ENCODE data around the gene AHCYL2.
"Not testable (repeated sequence)": the region's sequence is repeated elsewhere in the genome, so short reads cannot be mapped to it uniquely, and the experiment has no call there.

AHCYL2 gene

DNA sequence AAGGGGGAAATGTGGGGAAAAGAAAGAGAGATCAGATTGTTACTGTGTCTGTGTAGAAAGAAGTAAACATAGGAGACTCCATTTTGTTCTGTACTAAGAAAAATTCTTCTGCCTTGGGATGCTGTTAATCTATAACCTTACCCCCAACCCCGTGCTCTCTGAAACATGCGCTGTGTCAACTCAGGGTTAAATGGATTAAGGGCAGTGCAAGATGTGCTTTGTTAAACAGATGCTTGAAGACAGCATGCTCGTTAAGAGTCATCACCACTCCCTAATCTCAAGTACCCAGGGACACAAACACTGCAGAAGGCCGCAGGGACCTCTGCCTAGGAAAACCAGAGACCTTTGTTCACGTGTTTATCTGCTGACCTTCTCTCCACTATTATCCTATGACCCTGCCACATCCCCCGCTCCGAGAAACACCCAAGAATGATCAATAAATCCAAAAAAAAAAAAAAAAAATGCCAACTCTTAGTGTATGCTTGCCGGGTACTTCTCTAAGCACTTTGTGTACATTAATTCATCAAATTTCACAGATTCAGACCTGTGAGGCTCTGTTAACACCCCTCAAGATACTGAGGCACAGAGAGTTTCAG, 7.9 kb upstream of the AHCYL2 start:
- H3K27me3 Mint-ChIP-seq; H3K27ac Mint-ChIP-seq; H3K4me3 Mint-ChIP-seq; H3K9me3 Mint-ChIP-seq; H3K4me1 Mint-ChIP-seq (ENCODE audit: low read depth); H3K36me3 Mint-ChIP-seq (ENCODE audit: low read depth): not testable (repeated sequence)

DNA sequence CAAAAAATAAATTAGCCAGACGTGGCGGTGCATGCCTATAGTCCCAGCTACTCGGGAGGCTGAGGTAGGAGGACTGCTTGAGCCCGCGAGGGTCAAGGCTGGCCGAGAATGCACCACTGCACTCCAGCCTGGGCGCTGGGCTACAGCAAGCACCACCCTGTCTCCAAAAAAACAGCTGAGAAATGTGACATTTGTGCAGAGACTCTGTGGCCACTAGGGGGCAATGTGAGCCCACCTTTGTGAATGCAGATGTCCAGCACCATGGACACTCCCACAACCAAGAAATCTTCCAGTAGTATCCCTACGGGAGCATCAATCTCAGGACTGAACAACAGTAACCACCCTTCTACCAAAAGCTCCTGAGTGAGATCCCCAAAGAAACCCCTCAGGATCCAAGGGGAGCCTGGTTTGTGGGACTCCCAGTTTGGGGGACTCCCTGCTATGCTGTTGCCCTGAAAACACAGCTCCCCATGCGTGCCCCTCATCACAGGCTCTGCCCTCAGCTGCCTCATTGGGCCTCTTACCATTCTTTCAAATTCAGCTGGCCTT, 6.2 kb upstream of the AHCYL2 start:
- H3K27me3 Mint-ChIP-seq: peaks cover 4% of the 10 kb centered on the region

DNA sequence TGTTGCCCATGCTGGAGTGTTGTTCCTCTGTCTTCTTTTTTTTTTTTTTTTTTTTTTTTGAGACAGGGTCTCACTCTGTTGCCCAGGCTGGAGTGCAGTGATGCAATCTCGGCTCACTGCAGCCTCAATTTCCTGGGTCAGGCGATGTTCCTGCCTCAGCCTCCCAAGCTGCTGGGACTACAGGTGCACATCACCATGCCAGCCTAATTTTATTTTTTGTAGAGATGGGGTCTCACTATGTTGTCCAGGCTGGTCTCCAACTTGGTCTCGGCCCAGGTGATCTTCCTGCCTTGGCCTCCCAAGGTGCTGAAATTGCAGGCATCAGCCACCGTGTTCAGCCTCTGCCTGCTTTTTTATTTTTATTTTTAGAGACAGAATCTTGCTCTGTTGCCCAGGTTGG, 5.7 kb upstream of the AHCYL2 start:
- H3K27me3 Mint-ChIP-seq; H3K9me3 Mint-ChIP-seq; H3K36me3 Mint-ChIP-seq (ENCODE audit: low read depth); H3K4me3 Mint-ChIP-seq; H3K27ac Mint-ChIP-seq: not testable (repeated sequence)
- H3K4me1 Mint-ChIP-seq (ENCODE audit: low read depth): peaks cover 17% of the 10 kb centered on the region

More for the DNA sequence above, 6.2 kb upstream of the AHCYL2 start:
- Mint-ChIP-seq H3K4me3 (no peak overlapping the region), H3K9me3 (no peaks in the 10 kb centered on the region), H3K4me1 (ENCODE audit: low read depth) (peaks cover 14% of the 10 kb centered on the region), H3K36me3 (ENCODE audit: low read depth) (no peaks in the 10 kb centered on the region), H3K27ac (no peak overlapping the region)

DNA sequence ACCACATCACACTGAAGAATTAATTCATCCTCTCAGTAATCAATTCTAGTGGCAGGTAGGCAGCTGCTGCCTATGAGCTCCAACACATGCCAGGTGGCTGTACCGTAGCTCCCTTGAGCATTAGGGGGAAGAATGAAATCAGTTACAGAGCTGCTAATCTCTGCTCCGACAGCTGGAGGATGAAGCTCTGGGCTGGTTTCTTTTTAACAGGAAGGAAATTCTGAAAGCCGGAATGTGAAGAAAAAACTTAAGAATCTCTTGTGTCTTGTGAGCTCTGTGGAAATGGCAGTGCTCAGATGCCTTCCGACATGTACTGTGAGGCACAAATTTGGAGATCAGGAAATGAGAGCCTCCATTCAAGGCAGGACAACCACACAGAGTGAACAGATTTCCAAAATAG, 2.8 kb upstream of the AHCYL2 start:
- H3K4me3 Mint-ChIP-seq: no peak overlapping the region
- H3K4me1 Mint-ChIP-seq (ENCODE audit: low read depth): peaks cover 33% of the 10 kb centered on the region
- H3K36me3 Mint-ChIP-seq (ENCODE audit: low read depth): no peaks in the 10 kb centered on the region
- no peaks in the 10 kb centered on the region for H3K9me3 Mint-ChIP-seq
- H3K27me3 Mint-ChIP-seq: peaks cover 4% of the 10 kb centered on the region
- H3K27ac Mint-ChIP-seq: no peak overlapping the region

DNA sequence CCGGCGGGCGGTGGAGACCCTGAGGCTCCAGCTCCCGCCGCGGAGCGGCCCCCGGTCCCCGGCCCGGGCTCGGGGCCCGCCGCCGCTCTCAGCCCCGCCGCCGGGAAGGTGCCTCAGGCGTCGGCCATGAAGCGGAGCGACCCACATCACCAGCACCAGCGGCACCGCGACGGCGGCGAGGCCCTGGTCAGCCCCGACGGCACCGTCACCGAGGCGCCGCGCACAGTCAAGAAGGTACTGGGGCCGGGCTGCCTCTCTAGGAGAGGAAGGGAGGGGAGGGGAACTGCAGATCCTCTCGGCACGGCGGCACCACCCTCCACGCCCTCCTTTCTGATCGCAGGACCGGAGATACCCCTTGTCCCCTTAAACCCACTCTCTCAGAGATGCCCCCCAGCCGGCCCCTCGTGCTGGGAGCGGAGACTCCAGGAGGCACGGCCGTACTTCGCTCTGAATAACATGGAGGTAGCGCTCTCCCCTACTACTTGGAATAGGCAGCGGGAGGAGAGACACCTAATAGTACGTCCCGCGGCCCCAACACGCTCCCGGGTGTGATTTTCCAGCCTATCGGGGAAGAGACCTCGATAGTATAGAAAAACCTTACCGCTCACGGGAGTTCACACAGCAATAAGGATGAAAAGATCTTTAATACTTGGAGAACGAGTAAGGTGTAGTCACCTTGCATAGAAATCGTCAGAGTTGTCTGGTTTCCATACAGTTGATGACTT, 538 bp downstream of the AHCYL2 start:
- H3K36me3 Mint-ChIP-seq (ENCODE audit: low read depth): no peaks in the 10 kb centered on the region
- peak overlapping the region; percentile 68 for H3K27ac Mint-ChIP-seq
- H3K4me1 Mint-ChIP-seq (ENCODE audit: low read depth): peaks cover 32% of the 10 kb centered on the region
- no peaks in the 10 kb centered on the region for H3K9me3 Mint-ChIP-seq
- H3K4me3 Mint-ChIP-seq: peak overlapping the region; percentile 93
- H3K27me3 Mint-ChIP-seq: no peaks in the 10 kb centered on the region

DNA sequence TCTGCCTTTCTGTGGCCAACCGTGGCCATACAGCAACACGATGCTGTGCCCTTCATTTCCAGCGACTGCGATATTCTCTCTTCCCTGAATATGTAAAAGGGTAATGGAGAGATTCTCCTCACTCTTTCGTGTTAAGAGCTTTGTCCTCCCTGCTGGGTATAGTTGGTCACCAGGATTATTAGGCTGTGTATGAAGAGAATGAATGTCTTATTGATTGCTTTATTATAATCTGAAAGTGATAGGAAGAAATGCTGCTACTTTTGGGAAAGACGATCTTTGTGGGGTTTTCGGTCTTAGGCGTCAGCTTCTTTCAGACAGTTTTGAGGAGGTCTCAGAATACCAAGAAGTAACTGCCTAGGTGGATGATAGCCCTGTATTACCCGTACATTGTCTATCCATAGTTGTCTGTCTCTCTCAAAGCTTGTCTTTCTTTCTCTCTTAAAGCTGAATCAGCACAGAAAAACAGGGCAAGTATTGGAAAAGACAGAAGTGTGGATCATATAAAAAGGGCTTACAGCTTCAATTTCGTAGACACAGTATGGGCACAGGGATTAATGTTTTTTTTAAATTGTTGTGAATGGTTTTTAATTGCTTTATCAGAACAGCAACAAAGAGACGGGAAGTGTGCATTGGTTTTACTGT, 1.2 kb downstream of the AHCYL2 start:
- H3K9me3 Mint-ChIP-seq: no peaks in the 10 kb centered on the region
- H3K4me3 Mint-ChIP-seq: peak overlapping the region; percentile 93
- H3K27ac Mint-ChIP-seq: peak overlapping the region; percentile 68
- H3K36me3 Mint-ChIP-seq (ENCODE audit: low read depth): peaks cover 4% of the 10 kb centered on the region
- H3K27me3 Mint-ChIP-seq: no peaks in the 10 kb centered on the region
- peaks cover 32% of the 10 kb centered on the region for H3K4me1 Mint-ChIP-seq (ENCODE audit: low read depth)

DNA sequence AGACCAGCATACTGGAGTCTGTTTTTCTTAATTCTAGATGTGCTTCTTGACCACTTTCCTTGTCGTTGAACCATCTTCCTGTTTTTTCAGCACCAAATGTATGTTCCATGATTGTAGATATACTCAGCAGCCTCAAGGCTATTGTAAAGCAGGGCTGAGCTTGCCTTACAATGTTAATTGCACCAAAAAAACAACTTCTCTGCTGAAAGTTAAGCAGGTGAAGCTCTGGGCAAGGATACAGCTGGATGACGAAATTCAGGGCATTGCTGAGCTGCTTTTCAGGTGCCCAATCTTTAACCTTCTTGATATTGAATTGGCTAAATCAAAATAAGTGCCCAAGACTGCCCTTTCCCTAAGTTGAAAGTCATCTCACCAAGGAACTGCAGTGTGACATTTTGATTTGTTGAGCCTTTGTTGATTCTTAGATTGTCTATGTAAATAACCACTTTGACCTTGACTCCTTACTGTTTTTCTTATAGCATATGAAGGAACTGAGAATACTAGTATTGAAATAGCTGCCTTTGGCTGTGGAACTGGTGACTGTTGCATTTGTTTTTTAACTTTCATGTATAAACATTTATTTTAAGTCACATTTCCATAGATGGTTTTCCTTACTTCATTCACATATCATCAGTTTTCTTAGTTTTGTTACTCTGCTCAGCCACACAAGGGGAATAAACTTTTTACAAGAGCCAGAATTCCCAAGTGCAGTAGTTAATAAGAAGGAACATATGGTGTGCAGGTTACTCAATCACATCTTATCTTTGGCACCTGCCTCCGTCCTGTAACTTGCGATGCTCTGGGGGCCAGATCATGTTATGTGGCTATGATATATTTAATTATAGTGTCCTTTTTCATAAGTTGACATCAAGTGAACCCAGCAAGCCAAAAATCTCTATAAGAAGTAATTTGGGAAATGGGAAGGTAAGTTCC, 3.1 kb downstream of the AHCYL2 start:
- Mint-ChIP-seq H3K27ac (no peak overlapping the region), H3K4me3 (no peak overlapping the region), H3K27me3 (no peaks in the 10 kb centered on the region), H3K9me3 (no peaks in the 10 kb centered on the region), H3K36me3 (ENCODE audit: low read depth) (peaks cover 8% of the 10 kb centered on the region), H3K4me1 (ENCODE audit: low read depth) (peaks cover 25% of the 10 kb centered on the region)

DNA sequence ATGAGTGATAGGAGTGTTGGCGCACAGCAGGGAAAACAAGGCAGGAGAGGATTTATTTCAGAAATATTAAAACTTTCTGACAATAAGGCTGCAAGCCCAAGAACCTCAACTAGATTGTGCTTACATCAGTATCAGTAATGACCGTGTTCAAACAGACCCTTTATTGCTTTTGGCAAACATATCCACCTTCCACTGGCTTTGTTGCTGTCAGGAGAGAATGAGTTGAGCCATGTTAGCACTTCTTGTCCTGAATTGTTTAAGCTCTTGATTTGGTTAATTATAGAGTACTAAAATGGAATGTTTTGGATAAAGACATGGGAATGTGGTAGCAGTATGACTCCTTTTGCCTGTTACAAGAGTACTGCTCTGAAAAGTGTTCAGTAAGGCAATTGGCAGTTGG, 3.8 kb downstream of the AHCYL2 start:
- Mint-ChIP-seq H3K27me3 (no peaks in the 10 kb centered on the region), H3K27ac (no peak overlapping the region), H3K9me3 (no peaks in the 10 kb centered on the region), H3K4me1 (ENCODE audit: low read depth) (peaks cover 22% of the 10 kb centered on the region), H3K36me3 (ENCODE audit: low read depth) (peaks cover 8% of the 10 kb centered on the region), H3K4me3 (no peak overlapping the region)

DNA sequence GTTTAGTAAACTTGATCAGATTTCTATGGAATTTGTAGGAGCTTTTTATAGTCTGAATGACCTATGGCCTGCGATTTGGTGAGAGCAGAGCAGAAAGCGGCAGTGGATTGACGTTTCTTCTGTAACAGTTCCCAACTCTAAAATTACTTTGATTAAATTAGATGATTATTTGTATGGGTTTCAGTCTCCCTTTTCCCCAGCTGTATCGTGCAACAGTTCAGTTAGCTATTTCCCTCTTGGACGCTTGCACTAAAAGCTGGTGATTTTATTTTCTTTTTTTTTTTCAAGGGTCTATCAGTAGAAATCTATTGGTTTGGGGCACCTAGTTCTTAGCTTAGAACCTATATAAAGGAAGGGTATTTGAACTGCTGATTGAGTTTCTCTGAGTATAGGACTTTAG, 6.8 kb downstream of the AHCYL2 start:
- Mint-ChIP-seq H3K4me1 (ENCODE audit: low read depth) (peaks cover 9% of the 10 kb centered on the region), H3K27ac (no peak overlapping the region), H3K36me3 (ENCODE audit: low read depth) (peaks cover 12% of the 10 kb centered on the region), H3K9me3 (no peaks in the 10 kb centered on the region), H3K4me3 (no peak overlapping the region), H3K27me3 (no peaks in the 10 kb centered on the region)

DNA sequence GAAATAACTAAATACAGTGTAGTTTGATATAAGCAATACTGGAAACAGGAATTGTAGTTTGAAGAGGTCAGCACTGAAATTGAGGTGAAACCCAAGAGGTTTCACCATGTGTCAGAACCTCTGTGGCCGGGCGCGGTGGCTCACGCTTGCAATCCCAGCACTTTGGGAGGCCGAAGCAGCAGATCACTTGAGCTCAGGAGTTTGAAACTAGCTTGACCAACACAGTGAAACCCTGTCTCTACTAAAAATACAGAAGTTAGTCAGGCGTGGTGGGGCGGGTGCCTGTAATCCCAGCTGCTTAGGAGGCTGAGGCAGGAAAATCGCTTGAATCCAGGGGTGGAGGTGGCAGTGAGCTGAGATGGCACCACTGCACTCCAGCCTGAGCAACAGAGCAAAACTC, 13.7 kb downstream of the AHCYL2 start:
- H3K9me3 Mint-ChIP-seq: no peaks in the 10 kb centered on the region

DNA sequence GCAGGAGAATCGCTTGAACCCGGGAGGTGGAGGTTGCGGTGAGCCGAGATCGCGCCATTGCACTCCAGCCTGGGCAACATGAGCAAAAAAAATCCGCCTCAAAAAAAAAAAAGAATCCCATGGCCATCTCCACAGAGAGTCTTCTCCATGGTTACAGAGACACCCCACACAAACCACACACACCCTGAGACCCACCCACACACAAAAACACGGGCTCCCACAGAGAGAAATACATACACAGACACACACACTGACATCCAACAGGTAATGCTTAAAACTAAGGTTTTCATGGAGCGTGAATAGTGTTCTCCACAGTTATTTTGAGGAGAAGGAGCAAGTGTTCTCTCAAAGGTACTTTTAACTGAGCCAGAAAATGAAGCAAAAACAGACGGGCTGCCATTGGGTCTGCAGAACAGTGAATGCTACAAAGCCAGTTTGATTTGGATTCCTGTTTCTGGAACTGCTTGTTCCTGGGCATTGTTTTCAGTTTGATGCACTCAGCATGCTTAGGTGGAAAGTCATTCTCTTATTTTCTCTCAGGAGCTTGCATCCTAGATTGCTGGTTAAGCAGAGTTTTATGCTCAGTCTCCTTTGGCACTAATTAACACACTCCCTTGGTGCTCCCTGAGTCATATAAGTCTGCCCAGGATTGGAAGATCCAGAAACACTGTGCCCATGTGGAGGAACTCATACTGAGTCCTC, 15.4 kb downstream of the AHCYL2 start:
- Mint-ChIP-seq H3K27ac (no peak overlapping the region), H3K4me1 (ENCODE audit: low read depth) (peaks cover 3% of the 10 kb centered on the region), H3K4me3 (no peak overlapping the region), H3K27me3 (no peaks in the 10 kb centered on the region), H3K9me3 (no peaks in the 10 kb centered on the region), H3K36me3 (ENCODE audit: low read depth) (peaks cover 10% of the 10 kb centered on the region)

More for the DNA sequence above, 13.7 kb downstream of the AHCYL2 start:
- no peaks in the 10 kb centered on the region for H3K27me3 Mint-ChIP-seq
- peaks cover 4% of the 10 kb centered on the region for H3K36me3 Mint-ChIP-seq (ENCODE audit: low read depth)
- H3K4me1 Mint-ChIP-seq (ENCODE audit: low read depth): peaks cover 7% of the 10 kb centered on the region
- no peak overlapping the region for H3K4me3 Mint-ChIP-seq
- no peak overlapping the region for H3K27ac Mint-ChIP-seq

DNA sequence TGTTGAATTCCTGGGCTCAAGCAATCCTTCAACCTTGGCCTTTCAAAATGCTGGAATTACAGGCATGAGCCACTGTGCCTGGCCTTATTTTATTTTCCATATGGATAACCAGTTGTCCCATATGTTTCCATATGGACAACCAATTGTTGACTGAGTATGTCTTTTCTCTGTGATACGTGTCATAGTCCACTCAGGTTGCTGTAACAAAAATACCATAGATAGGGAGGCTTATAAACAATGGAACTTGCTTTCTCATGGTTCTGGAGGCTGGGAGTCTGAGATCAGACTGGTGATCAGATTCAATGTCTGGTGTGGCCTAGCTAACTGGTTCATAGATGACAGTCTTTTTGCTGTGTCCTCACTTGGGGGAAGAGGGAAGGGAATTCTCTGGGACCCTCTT, 19.4 kb downstream of the AHCYL2 start:
- Mint-ChIP-seq H3K27ac (no peak overlapping the region), H3K4me1 (ENCODE audit: low read depth) (peaks cover 3% of the 10 kb centered on the region), H3K4me3 (no peak overlapping the region), H3K9me3 (peaks cover 3% of the 10 kb centered on the region), H3K36me3 (ENCODE audit: low read depth) (peaks cover 11% of the 10 kb centered on the region), H3K27me3 (no peaks in the 10 kb centered on the region)

DNA sequence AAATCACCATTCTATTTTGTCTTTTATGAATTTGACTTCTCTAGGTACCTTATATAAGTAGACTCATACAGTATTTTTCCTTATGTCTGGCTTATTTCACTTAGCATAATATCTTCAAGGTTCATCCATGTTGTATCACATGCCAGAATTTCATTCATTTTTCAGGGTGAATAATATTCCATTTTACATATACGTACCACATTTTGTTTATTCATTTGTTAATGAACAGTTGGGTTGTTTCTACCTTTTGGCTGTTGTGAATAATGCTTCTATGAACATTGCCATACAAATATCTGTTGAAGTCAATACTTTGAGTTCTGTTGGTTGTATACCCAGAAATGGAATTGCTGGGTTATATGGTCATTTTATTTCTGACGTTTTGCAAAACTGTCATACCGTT, 20.7 kb downstream of the AHCYL2 start:
- Mint-ChIP-seq H3K27me3 (no peaks in the 10 kb centered on the region), H3K4me1 (ENCODE audit: low read depth) (no peaks in the 10 kb centered on the region), H3K4me3 (no peak overlapping the region), H3K27ac (no peak overlapping the region), H3K9me3 (peaks cover 3% of the 10 kb centered on the region), H3K36me3 (ENCODE audit: low read depth) (peaks cover 11% of the 10 kb centered on the region)

DNA sequence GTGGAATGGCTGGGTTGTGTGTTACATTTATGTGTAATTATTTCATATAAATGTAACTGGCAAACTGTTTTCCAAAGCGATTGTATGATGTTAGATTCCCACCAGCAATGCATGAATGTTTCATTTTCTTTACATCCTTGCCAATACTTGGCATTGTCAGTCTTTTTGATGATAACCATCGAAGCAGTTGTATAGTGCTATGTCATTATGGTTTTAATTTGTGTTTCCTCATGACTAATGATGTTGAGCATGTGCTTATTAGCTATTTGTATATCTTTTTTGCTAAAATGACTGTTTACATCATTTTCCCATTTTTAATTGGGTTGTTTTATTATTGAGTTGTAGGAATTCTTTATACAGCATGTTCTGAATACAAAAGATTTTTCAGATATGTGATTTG, 22.3 kb downstream of the AHCYL2 start:
- Mint-ChIP-seq H3K9me3 (peaks cover 3% of the 10 kb centered on the region), H3K27me3 (no peaks in the 10 kb centered on the region), H3K4me1 (ENCODE audit: low read depth) (no peaks in the 10 kb centered on the region), H3K27ac (no peak overlapping the region), H3K36me3 (ENCODE audit: low read depth) (peaks cover 11% of the 10 kb centered on the region), H3K4me3 (no peak overlapping the region)

Measured in stimulated activated naive CD8-positive, alpha-beta T cell treated with anti-CD3 and anti-CD28 coated beads, Interleukin-15, Interleukin-2, amounts not matched to agents 100 ng/mL and 50 ng/mL, for 24 hours (primary cell).